ENCODE data around the gene INO80. TPM values are rescaled to one million over a fixed set of nuclear protein-coding genes. Genes with fewer than 3 reads are reported as not detected.
A peak's percentile ranks its signal among the peaks of the same experiment; 100 is the strongest.

INO80 gene
- total RNA-seq, 4 donors from 2014 or later = 27.9 to 31.6 (median 28.4) TPM

- DNase-seq (ENCODE audit: low spot score) (no peak), ATAC-seq (ENCODE audit: low FRiP score) (no peak)
- no peak for TF ChIP-seq CTCF (IDR thresholded peaks at IDR 0.05)
Measured at GRCh38 chr15:41019174-41019573, 96.9 kb downstream of the INO80 start.

GRCh38 chr15:41018534-41018933 lies 97.5 kb downstream of the INO80 start:
- ATAC-seq (ENCODE audit: low FRiP score) = no peak
- no peak for DNase-seq (ENCODE audit: low spot score)
- no peak for TF ChIP-seq CTCF (IDR thresholded peaks at IDR 0.05)

- no peak for ATAC-seq (ENCODE audit: low FRiP score)
- TF ChIP-seq CTCF (IDR thresholded peaks at IDR 0.05) = no peak
- no peak for DNase-seq (ENCODE audit: low spot score)
Measured at GRCh38 chr15:41017066-41017735, 98.9 kb downstream of the INO80 start.

GRCh38 chr15:41013691-41014414 lies 102.2 kb downstream of the INO80 start:
- no peak for TF ChIP-seq CTCF (IDR thresholded peaks at IDR 0.05)
- DNase-seq (ENCODE audit: low spot score) = no peak
- ATAC-seq (ENCODE audit: low FRiP score) = peak; percentile 49

- no peak for TF ChIP-seq CTCF (IDR thresholded peaks at IDR 0.05)
- DNase-seq (ENCODE audit: low spot score) = no peak
- no peak for ATAC-seq (ENCODE audit: low FRiP score)
Measured at GRCh38 chr15:41011055-41011815, 104.8 kb downstream of the INO80 start.

GRCh38 chr15:41010345-41010744 lies 105.7 kb downstream of the INO80 start:
- no peak for ATAC-seq (ENCODE audit: low FRiP score)
- TF ChIP-seq CTCF (IDR thresholded peaks at IDR 0.05) = no peak
- no peak for DNase-seq (ENCODE audit: low spot score)
